RPMI7951 (cell line): ENCODE results near the gene SMYD5. TPM values are rescaled to one million over a fixed set of nuclear protein-coding genes. Genes with fewer than 3 reads are reported as not detected.
A peak's percentile ranks its signal among the peaks of the same experiment; 100 is the strongest.
"Not testable (repeated sequence)": the region's sequence is repeated elsewhere in the genome, so short reads cannot be mapped to it uniquely, and the experiment has no call there.

Experiments used
- DNase-seq: peaks from one replicate; pipeline ENCODE4 v3.0.0-alpha.2; 2012; ENCODE audit warnings: low read depth
- total RNA-seq: library from RNA; depleted of rRNA; stranded (reverse); fragments of >200 nt; shearing (Covaris generic); gene quantifications from 2 replicates; pipeline ENCODE4 v1.2.3, GENCODE V29; 2014

The SMYD5 gene
- total RNA-seq, 1 experiment from 2014 or later = 21.5 TPM

DNA sequence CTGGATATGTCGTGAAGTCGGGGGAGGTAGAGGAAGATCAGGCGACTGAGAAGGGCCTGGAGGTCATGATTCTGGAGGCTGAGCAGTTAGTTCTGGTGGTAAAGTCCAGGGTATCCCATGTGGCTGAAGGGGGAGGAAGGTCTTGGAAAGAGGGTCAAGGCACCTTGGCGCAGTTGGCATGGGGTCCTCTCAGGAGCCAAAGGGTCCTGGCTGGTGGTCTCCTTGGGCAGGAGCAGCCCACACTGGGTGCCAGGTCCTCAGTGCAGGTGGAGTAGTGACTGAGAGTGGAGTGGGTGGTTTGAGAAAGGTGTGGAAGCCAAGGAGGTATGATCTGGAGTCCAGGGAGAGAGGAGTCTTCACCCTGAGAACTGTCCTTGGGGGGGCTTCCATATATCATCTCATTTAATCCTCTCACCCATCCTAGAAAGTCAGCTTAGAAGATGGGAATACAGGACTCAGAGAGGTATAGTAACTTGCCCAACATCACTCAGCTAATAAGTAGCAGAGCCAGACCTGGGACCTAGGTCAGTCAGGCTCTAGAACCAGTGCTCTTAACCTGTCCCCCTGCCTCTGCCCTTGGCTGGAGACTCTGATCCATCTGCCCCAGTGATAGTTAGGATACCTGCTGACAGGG is 45.8 kb downstream of the SMYD5 start:
- no peak for DNase-seq

DNA sequence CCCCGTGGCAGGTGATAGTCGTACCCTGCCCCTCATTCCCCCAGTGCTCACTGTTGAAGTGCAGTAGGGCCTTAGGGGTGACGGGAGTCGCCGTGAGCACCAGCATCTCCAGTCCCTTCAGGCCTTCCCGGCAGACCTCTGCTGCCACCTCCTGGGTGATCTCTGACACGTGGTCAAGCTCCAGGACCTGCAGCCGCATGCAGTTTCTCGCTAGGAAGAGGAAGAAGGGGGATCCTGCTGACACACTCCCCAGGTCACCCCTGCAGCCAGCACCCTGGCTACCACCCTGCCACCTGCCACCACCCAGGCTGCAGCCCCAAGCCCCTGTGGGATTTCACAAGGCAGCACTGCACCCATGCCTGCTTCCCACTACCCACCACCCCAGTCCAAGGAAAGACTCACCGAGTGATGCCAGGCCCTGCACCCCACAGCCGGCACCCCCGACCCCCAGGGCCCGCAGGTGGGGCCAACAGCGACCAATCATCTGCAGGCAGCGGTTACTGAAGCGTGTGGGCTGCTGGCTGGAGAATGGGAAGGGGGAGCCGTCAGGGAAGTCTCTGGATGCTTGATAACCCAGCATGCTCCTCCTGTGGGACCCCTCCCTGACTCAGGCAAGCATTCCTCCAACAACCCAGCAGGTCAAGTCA is 46.4 kb downstream of the SMYD5 start:
- DNase-seq = peak; percentile 43

DNA sequence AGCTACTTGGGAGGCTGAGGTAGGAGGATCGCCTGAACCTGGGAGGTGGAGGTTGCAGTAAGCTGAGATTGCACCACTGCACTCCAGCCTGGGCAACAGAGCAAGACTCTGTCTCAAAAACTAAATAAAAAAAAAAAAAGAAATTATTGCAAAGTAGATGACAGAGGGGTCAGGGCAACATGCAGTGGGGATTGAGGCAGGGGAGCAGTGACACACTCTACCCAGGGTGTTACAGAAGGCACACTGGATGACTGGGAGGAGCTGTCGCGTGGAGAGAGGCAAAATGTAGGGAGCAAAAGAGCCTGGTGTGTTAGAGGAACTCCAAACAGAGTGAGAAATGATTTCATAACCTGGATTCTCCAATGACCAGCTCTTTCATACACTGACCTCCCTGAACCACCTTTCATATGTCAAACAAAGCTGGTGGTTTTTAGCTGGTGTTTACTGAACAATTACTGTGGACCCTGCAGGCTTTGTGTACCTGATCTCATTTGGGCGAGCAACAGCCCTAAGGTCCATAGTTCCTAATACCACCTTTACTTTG is 48.1 kb downstream of the SMYD5 start:
- DNase-seq = no peak

DNA sequence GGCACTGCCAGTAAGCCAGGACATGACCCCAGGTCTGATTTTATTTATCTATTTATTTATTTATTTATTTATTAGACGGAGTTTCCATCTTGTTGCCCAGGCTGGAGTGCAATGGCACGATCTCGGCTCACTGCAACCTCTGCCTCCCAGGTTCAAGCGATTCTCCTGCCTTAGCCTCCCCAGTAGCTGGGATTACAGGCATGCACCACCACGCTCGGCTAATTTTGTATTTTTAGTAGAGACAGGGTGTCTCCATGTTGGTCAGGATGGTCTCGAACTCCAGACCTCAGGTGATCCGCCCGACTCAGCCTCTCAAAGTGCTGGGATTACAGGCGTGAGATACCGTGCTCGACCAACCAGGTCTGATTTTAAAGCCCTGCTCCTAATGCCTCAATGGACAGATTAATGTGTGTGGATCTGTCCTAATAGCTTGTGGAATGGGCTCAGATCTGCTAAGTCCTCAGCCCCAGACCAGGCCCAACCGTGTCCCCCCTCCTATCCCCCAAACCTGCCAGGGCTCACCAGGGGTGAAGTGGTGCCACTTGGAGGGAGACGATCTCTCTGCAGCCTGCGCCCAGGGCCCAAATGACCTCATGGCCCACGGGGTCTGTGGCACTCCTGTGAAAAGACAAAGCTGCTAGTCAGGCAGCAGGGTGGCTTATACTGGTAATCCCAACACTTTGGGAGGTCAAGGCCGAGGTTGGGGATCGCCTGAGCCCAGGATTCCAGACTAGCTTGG is 48.8 kb downstream of the SMYD5 start:
- DNase-seq = not testable (repeated sequence)

DNA sequence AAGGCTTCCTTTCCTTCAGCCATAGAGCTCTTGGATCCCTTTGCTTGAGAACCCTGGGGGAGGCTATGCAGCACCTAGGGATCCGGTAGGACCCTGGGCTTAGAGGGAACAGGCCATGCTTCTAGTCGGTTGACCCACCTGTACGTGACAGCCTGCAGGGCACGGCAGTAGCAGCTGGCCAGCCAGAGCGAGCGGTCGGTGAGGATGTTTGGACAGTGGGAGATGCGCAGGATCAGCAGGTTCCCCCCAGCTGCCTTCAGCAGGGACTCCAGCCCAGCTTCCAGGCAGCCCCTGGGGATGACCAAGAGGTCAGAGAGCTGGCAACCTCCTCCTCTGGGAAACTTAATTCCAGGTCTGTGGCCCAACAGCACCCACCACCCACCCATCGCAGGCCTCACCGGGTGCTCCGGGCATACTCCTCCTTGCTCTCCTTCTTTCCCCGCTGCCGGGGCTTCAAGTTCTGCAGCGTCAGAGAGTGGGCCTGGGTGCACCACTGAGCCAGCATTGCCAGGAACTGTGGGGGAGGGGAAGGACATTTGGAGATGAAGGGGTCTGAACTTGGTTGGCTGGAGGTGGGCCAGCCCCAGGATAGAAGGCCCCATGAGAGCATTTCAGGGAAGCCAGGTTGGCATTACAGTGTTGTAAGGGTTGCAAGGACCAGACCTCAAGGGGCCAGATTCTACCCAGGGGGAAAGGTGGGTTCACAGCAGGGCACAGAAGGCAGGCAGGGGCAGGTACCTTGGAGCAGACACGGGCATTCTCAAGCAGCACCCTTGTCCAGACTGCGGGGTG is 49.7 kb downstream of the SMYD5 start:
- DNase-seq = no peak

DNA sequence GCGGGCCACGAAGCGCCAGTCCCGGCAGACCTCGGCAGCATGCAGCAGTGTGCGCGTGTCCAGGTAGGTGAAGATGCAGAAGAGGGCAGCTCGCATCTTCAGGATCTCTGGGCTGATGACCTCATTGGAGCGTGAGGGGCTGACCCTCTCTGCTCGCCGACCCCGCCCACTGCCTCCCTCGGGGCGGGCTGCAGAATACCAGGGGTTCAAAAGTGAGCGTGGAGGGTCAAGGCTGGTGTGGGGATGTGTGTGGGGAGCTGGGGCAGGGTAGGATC is 50.2 kb downstream of the SMYD5 start:
- DNase-seq = no peak

DNA sequence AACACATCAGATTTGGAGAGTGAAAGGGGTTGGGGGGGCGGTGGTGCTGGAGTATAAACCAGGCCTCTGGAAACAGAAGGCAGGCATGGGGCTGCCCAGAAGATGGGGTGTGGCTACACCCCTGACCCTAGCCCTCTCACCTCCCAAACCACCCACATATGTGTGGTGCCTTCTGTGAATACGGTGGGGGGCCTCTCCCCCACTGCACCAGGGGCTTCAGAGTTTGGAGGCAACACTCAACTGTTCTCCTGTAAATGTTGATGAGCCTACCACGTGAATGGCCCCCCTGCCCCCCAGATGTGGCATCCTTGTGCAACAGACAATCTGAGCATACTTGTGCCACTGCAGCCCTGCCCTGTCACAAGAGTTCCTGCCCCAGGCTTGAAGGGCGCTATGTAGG is 50.7 kb downstream of the SMYD5 start:
- no peak for DNase-seq

DNA sequence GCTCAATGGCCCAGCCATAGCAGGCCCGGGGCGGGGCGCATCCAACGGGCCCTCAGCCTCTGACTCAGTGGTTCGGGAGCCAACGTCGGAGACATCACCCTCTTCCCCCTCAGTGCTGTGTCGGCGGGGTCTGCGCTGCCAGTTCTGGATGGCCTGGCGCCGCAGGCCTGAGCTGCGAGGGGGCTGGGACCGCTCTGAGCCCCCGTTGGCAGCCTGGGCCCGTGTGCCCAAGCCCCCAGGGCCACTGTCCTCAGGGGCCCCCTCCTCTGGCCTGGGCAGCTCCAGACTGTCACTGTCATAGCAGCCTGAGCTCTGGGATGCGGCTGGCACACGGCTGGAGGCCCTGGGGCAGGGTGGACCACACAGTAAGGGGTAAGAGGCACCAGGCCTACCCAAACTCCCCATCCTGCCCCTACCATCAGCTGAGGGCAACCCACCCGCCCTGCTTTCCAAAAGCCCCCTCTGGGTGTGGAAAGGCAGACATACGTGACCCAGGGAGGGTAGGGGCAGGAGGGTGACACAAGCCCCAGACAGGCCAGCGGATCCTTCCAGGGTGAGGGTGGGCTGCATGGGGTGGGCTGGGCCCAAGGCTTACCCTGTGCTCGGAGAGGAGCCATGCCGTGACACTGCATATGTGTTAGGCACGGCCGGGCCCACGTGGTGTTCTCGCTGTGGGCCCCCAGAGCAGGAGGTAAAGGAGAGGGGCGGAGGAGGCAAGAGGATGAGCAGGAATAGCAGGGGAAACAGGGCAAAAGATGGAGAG is 51.4 kb downstream of the SMYD5 start:
- no peak for DNase-seq

DNA sequence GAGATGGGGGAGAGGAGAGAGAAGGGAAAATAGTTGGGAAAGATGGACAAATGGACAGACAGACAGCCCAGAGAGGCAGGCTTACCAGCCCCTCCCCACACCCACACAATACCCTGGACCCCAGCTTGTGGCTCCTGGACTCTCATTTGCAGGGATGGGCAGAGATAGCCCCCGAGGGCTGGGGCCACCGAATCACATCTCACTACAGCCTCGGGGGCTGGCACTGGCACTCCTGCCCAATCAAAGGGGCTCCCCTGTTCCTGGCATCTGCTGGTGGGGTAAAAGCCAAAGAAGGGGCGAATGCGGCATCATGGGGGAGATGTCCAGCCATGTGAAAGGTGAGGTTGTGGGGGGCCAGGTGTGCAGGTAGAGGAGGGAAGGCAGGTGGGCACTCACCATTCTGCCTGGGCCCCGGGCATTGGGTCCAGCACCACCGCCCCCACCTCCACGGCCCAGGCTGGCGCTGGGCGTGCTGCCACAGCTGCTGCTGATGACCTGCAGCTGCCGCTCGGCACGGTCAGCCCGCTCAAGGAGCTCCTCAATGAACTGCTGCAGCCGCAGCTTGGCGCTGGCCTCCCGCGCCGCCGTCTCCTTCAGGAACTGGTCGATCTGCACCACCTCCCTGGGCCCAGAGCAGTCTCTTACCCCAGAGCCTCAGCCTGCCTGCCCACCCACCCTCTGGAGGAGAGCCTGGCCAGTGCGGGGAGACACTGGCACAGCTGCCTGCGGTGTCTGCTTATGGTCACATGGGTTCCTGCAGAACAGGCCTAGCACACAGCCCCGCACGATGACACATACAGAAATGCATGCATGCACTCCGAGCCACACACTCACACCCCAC is 52.2 kb downstream of the SMYD5 start:
- DNase-seq = no peak

DNA sequence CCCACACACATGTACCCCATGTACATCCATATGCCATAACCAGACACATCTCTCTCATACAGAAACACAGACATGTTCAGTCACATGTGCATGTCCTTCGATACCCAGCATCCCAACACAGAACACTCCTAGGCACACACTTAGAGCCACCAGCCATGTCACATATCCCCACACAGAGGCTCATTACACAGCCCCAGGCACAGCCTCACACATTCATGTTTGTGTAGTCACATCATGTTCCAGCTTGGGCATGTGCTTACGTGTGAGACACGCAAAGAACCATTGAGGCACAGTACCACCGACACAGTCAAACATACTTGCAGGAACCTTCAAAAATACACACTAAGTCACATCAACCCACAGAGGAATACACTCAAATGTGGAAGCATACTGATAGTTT is 53.0 kb downstream of the SMYD5 start:
- DNase-seq = no peak

DNA sequence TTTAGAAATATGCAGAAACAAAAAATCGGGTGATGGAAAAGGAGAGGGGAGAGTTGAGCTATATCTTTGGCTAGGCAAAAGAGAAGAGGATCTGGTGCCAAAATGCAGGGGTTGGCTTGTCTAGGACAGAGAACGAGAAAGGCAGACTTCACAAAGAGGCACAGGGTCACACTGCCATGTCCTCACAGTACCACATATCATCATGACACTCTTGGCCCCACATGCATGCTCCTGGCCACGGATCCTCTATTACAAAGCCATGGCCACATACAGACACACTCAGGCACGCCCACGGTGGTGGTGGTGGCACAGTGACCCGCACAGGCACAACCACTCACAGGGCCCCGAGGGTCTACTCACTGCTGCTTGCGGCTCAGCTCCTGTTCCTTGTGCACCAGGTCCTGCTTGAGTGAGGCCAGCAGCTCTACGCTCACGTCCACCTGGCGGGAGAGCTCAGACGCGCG is 54.4 kb downstream of the SMYD5 start:
- DNase-seq = no peak

DNA sequence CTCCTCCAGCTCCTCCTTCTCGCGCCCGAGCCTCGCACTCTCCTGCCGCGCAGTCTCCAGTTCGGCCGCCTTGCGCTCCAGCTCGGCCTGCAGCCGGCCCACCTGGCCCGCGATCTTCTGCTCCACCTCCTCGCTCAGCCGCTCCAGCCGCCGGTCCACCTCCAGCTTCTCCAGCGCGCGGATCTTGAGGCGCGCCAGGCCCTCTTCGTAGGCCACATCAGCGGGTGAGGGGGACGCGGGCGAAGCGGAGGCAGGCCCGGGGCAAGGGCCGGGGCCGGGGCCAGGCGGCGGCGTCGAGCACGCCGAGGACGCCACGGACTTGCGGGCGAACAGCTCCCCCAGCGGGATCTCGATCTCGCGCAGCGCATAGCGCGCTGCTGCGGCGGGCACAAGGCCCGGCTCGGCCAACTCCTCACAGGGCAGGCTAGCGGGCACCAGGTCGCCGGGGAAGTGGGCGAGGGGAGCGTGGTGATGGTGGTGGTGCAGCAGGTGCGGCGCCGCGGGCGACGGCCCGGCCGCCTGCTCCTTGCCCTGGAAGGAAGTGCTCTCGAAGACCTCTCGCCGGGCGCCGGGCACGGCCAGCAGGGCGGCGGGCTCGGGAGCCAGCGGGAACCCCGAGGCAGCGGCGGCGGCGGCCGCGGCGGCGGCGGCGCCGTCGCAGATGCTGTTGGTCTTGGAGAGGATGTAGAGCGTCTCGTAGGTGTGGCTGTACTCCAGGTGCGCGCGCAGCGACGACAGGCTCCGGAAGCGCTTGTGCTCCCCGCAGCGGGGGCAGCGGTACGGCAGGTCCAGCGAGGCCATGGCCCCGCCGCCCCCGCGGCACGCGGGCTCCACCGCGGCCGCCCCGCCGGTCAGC is 55.0 kb downstream of the SMYD5 start:
- DNase-seq = no peak

DNA sequence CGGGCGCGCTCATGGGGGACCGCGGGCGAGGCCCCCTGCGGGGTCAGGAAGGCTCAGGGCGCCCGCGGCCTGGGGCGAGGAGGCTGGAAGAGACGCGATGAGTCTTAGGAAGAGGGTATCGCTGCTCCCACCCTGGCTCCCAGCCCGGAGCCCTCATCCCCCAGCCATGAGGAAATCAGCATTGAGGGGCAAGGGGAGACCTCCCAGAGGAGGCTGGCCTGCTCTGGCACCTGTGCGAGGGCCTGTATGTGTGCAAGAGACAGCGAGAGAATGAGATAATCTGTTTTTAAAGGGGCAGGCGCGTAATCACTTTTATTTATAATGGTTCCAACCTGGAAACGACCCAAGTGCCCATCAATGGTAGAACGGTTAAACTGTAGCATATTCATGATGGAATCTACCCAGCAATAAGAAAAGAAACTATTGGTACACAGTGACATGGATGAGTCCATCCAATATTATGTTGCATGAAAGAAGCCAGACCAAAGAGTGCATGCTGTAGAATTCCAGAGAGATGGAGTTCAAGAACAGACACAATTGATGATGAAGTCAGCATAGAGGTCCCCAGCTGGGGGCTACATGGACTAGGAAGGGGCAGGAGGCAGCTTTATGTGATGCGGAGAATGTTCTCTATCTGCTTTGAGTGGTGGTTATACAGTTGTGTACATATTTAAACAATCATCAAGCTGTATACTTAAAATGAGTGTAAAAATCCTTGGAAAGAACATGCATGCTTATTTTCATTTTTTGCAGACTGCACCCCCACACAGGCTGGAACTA is 55.8 kb downstream of the SMYD5 start:
- DNase-seq = no peak

DNA sequence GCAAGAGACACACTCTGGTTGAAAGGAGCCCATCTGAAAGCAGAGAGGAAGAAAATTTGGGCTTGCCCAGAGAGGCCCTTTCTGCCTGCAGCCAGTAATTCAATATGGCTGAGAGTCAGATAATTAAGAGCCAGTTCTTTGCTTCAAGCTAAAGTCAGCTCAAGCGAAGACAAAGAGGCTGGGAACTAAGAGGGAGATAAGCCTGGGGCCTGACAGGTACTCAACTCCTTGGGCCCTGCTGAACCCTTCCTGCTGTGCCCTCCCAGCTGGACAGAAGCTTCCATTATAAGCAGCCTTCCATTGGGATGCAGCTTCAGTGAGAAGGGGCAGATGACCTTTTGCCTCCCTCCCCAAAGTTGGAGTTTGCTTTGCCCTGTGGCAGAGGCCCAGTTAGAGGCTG is 58.2 kb downstream of the SMYD5 start:
- DNase-seq = no peak
